KMS-11 (cell line): ENCODE measurements around the gene ZNF652.

Source experiments
- H2AFZ ChIP-seq: fragments of 200-600 bp; sonication (generic); 2 replicates; pipeline ENCODE4 v1.6.1; 2016; ENCODE audit warnings: antibody characterized with exemption, mixed run types, low read depth
- H3K27ac ChIP-seq: fragments of 200-600 bp; sonication (generic); 2 replicates; pipeline ENCODE4 v1.6.1; 2016; ENCODE audit warnings: mild to moderate bottlenecking, mixed run types
- H3K27me3 ChIP-seq: fragments of 200-600 bp; sonication (generic); 2 replicates; pipeline ENCODE4 v1.6.1; 2017; ENCODE audit warnings: mild to moderate bottlenecking, low read depth, mixed run types, moderate library complexity; ENCODE audit not compliant: insufficient read depth
- H3K36me3 ChIP-seq: fragments of 200-600 bp; sonication (generic); 2 replicates; pipeline ENCODE4 v1.6.1; 2017; ENCODE audit warnings: mild to moderate bottlenecking, mixed run types; ENCODE audit not compliant: insufficient read depth
- H3K4me1 ChIP-seq: fragments of 200-600 bp; sonication (generic); 2 replicates; pipeline ENCODE4 v1.6.1; 2016; ENCODE audit warnings: mild to moderate bottlenecking, low read depth, mixed run types; ENCODE audit not compliant: poor library complexity, severe bottlenecking
- H3K4me2 ChIP-seq: fragments of 200-600 bp; sonication (generic); 2 replicates; pipeline ENCODE4 v1.7.0; 2016; ENCODE audit warnings: mild to moderate bottlenecking, mixed run types
- H3K4me3 ChIP-seq: fragments of 200-600 bp; sonication (generic); IDR thresholded peaks from 2 replicates; pipeline ENCODE4 v1.6.1; 2017; ENCODE audit warnings: low read depth, low read length, mixed read lengths; ENCODE audit not compliant: insufficient read depth
- H3K79me2 ChIP-seq: fragments of 200-600 bp; sonication (generic); 2 replicates; pipeline ENCODE4 v1.6.1; 2016; ENCODE audit warnings: low read depth, mixed run types; ENCODE audit not compliant: insufficient read depth
- H3K9ac ChIP-seq: fragments of 200-600 bp; sonication (generic); 2 replicates; pipeline ENCODE4 v1.6.1; 2016; ENCODE audit warnings: mild to moderate bottlenecking, mixed run types
- H4K20me1 ChIP-seq: fragments of 200-600 bp; sonication (generic); 2 replicates; pipeline ENCODE4 v1.6.1; 2016; ENCODE audit warnings: mild to moderate bottlenecking, mixed run types; ENCODE audit not compliant: insufficient read depth
- TF ChIP-seq, protein P1 (sequence below): fragments of 200-600 bp; sonication (generic); conservative IDR thresholded peaks from 2 replicates; pipeline ENCODE4 v1.6.1; 2017; ENCODE audit warnings: low read depth, mild to moderate bottlenecking, antibody characterized with exemption, low read length, moderate library complexity, mixed read lengths

The ZNF652 gene

DNA sequence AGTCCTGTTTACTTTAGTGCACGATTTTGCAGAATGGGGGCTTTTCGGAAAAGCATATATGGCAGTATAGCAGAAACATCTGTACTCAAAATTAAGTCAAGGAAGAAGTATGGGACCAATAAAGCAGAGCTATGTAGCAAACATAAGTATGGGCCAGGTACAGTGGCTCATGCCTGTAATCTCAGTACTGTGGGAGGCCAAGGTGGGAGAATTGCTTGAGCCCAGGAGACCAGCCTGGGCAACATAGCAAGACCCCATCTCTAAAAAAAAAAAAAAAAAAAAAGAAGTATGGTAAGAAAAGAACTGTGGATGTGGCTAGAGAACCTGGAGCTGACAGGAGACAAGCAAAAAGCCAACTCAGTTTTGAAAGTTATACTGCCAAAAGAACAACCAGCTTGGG is 36.1 kb downstream of the ZNF652 start:
- Histone ChIP-seq H3K36me3 (no peaks in the 10 kb centered on the region), H2AFZ (no peak overlapping the region), H3K4me1 (peaks cover 47% of the 10 kb centered on the region), H3K4me2 (no peak overlapping the region), H3K27me3 (no peaks in the 10 kb centered on the region), H3K27ac (no peak overlapping the region), H3K4me3 (no peak overlapping the region), H3K79me2 (peaks cover 52% of the 10 kb centered on the region; the same call in 1 of the 2 replicates), H4K20me1 (no peaks in the 10 kb centered on the region), H3K9ac (no peak overlapping the region)
- TF ChIP-seq, protein P1, sequence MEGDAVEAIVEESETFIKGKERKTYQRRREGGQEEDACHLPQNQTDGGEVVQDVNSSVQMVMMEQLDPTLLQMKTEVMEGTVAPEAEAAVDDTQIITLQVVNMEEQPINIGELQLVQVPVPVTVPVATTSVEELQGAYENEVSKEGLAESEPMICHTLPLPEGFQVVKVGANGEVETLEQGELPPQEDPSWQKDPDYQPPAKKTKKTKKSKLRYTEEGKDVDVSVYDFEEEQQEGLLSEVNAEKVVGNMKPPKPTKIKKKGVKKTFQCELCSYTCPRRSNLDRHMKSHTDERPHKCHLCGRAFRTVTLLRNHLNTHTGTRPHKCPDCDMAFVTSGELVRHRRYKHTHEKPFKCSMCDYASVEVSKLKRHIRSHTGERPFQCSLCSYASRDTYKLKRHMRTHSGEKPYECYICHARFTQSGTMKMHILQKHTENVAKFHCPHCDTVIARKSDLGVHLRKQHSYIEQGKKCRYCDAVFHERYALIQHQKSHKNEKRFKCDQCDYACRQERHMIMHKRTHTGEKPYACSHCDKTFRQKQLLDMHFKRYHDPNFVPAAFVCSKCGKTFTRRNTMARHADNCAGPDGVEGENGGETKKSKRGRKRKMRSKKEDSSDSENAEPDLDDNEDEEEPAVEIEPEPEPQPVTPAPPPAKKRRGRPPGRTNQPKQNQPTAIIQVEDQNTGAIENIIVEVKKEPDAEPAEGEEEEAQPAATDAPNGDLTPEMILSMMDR, result no peak

DNA sequence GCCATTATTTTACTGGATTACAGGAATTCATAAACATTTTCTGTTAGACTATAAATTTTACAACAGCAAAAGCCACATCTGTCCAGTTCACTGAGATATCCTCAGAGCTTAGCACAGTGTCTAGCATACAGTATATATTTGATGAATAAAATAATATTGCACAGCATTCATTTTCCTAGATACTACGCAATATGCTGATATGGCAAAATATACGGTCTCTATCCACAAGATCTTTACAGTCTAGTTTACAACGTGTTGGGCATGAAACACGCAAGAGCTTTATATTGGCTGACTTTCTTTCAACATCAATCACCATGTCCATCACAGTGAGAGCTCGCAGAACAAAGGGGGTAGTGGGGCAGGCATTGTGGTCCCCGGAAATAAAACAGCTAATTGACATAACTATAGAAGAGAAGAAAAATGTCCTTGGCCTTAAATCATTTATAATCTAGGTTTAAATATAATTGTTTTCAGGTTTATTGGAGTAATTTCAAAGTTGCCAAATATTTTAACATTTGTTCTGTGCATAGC is 43.5 kb downstream of the ZNF652 start:
- H3K4me3 ChIP-seq, result no peak overlapping the region
- H2AFZ ChIP-seq, result no peak overlapping the region
- no peaks in the 10 kb centered on the region for H3K36me3 ChIP-seq
- no peak overlapping the region for H3K4me2 ChIP-seq
- no peaks in the 10 kb centered on the region for H4K20me1 ChIP-seq
- H3K27me3 ChIP-seq, result no peaks in the 10 kb centered on the region
- TF ChIP-seq, protein P1, result no peak
- H3K9ac ChIP-seq, result no peak overlapping the region
- no peak overlapping the region for H3K27ac ChIP-seq
- peaks cover 14% of the 10 kb centered on the region; the same call in 1 of the 2 replicates for H3K79me2 ChIP-seq
- peaks cover 12% of the 10 kb centered on the region for H3K4me1 ChIP-seq

DNA sequence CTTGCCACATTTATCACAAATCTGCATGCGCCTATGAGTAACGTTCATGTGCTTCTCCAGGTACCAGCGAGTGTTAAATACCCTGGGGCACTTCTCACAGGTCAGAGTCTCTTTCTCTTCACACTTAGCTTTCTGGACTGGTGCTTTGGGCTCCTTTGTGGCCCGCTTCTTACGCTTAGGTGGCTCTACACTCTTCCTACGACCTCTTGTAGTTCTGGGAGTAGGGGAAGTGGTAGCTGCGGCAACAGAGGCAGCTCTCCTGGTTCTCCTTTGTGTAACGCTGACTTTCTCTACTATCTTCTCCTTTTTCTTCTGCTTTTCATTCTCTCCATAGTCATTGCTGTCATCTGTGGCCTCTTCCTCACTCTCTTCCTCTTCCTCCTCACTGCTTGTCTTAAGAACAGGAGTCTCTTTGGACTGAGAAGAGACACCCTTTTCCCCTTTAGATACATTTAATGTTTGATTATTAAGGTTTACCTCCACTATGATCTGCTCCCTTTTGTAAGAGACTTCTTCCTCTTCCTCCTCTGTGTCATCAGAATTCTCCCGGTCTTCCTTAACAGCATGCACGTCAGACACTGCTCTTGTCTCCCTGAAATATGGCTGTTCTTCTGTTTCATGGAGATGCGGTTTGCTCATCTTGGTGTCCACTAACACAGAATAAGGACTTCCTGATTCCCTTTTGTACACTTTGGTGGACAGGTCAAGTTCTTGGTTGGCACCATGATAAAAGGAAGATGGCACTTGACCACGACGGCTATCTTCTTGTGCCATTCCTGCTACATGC is 45.0 kb downstream of the ZNF652 start:
- no peak overlapping the region for H3K9ac ChIP-seq
- H3K4me3 ChIP-seq, result no peak overlapping the region
- H3K4me1 ChIP-seq, result peaks cover 10% of the 10 kb centered on the region
- H4K20me1 ChIP-seq, result no peaks in the 10 kb centered on the region
- H3K27me3 ChIP-seq, result no peaks in the 10 kb centered on the region
- H3K36me3 ChIP-seq, result no peaks in the 10 kb centered on the region
- H3K27ac ChIP-seq, result no peak overlapping the region
- H3K4me2 ChIP-seq, result no peak overlapping the region
- TF ChIP-seq, protein P1, result no peak
- peaks cover 7% of the 10 kb centered on the region; the same call in 1 of the 2 replicates for H3K79me2 ChIP-seq
- H2AFZ ChIP-seq, result no peak overlapping the region

DNA sequence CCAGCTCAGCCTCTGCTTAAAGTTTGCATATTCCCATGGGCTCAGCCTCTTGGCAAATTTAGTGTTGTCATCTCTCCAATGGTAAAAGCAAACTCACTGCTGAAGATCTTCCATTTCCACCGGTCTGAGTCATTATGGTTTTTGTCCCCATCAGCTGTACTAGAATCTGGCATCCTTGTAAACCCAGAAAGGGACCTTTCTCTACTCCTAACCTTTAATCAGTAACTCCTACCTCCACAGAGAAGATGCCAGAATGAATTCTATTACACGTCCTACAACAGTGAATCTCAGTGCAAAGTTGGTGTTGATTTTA is 45.8 kb downstream of the ZNF652 start:
- H2AFZ ChIP-seq, result no peak overlapping the region
- H4K20me1 ChIP-seq, result no peaks in the 10 kb centered on the region
- no peak overlapping the region for H3K4me3 ChIP-seq
- peak overlapping the region; percentile 34; the same call in 1 of the 2 replicates for H3K4me2 ChIP-seq
- H3K4me1 ChIP-seq, result peaks cover 10% of the 10 kb centered on the region
- TF ChIP-seq, protein P1, result no peak
- H3K9ac ChIP-seq, result no peak overlapping the region
- no peaks in the 10 kb centered on the region for H3K36me3 ChIP-seq
- no peaks in the 10 kb centered on the region; the same call in 1 of the 2 replicates for H3K79me2 ChIP-seq
- H3K27ac ChIP-seq, result no peak overlapping the region; the same call in 1 of the 2 replicates
- H3K27me3 ChIP-seq, result no peaks in the 10 kb centered on the region
